ENCODE results near the gene TCF25. TPM values are rescaled to one million over a fixed set of nuclear protein-coding genes. Genes with fewer than 3 reads are reported as not detected.

Gene TCF25
- total and polyA plus RNA-seq, 10 donors: 113 to 412 (median 251) TPM

DNA sequence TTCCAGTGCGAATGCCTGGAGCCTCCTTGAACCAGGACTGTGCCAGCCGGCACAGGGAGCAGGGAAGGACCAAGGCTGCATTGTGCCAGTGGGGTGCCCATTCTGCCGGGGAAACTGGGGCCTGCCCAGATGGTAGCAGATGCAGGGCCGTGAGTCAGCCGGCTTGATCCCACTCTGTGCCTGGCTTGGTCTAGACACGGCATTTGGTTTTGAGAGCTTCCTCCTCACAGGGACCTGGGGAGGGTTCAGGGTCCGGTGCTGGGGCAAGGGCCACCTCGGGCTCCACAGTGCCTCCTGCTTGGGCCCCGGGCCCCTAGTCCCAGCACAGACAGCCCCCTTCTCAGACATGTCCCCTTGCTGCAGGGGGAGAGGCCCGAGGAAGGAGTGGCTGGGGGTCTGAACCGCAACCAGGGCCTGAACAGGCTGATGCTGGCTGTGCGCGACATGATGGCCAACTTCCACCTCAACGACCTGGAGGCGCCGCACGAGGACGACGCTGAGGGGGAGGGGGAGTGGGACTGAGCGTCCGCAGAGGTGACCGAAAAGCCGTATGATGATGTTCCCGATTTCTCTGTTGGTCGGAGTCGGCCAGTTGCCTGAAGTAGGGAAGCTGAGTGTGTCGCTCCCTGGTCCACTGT lies 37.4 kb downstream of the TCF25 start:
- no peaks in the 10 kb centered on the region for H3K9me3 ChIP-seq
- H3K36me3 ChIP-seq: peaks cover 0 to 79% (median 42%) of the 10 kb centered on the region in 6 donors
- TF ChIP-seq POLR2A (IDR thresholded peaks at IDR 0.05) (no peak), POLR2AphosphoS5 (IDR thresholded peaks at IDR 0.05) (no peak)
- TF ChIP-seq, protein P1, sequence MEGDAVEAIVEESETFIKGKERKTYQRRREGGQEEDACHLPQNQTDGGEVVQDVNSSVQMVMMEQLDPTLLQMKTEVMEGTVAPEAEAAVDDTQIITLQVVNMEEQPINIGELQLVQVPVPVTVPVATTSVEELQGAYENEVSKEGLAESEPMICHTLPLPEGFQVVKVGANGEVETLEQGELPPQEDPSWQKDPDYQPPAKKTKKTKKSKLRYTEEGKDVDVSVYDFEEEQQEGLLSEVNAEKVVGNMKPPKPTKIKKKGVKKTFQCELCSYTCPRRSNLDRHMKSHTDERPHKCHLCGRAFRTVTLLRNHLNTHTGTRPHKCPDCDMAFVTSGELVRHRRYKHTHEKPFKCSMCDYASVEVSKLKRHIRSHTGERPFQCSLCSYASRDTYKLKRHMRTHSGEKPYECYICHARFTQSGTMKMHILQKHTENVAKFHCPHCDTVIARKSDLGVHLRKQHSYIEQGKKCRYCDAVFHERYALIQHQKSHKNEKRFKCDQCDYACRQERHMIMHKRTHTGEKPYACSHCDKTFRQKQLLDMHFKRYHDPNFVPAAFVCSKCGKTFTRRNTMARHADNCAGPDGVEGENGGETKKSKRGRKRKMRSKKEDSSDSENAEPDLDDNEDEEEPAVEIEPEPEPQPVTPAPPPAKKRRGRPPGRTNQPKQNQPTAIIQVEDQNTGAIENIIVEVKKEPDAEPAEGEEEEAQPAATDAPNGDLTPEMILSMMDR (IDR thresholded peaks at IDR 0.05 in 8 of 11, conservative IDR thresholded peaks at IDR 0.05 in 3 of 11): no peak
- H3K4me3 ChIP-seq: no peak overlapping the region
- DNase-seq: no peak
- peak overlapping the region in 2 of 8 donors; percentile 20 to 36 for H3K27ac ChIP-seq
- H3K4me1 ChIP-seq: peaks cover 0 to 11% (median 9%) of the 10 kb centered on the region in 6 donors
- WGBS, 5 donors: 92 to 97% (median 93%) methylated on average over 20 to 27 of the region's 27 CpGs
- intact Hi-C loops (cut with DNase I; ENCODE audit: low total_unique reads): no loop called here
- H3K27me3 ChIP-seq (replicated peaks in 1 of 7): no peaks in the 10 kb centered on the region

- TF ChIP-seq POLR2AphosphoS5 (IDR thresholded peaks at IDR 0.05) (peak in 2 of 3 donors; percentile 41 to 74), POLR2A (IDR thresholded peaks at IDR 0.05) (no peak)
- H3K9me3 ChIP-seq: no peaks in the 10 kb centered on the region
- H3K27me3 ChIP-seq (replicated peaks in 1 of 7): no peaks in the 10 kb centered on the region
- H3K4me3 ChIP-seq: no peak overlapping the region
- H3K36me3 ChIP-seq: peaks cover 0 to 74% (median 37%) of the 10 kb centered on the region in 6 donors
- no peak for DNase-seq
- H3K27ac ChIP-seq: no peak overlapping the region
- H3K4me1 ChIP-seq: peaks cover 0 to 11% (median 9%) of the 10 kb centered on the region in 6 donors
- intact Hi-C loops (cut with DNase I; ENCODE audit: low total_unique reads): no loop called here
- WGBS, 5 donors: 89 to 96% (median 91%) methylated on average over 11 to 14 of the region's 14 CpGs
Observed at GRCh38 chr16:89911375-89911774, 38.0 kb downstream of the TCF25 start.

DNA sequence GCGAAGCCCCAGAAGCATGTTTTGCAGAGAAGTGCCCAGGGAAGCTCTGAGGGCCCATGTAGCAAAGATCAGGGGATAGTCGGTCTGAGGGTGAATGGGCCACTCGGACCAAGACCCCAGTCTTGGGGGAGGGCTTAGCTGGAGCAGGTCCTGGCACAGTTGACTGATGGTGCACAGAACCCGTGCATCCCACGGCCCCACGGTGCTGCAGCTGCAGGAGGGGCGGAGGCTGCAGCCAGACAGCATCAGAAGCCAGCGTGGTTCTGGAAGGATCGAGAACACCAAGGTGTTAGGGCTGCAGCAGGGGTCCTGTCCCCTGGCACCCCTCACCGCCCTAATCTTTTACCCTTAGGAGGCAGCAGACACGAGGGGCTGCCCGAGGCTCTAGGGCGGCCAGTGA lies 38.8 kb downstream of the TCF25 start:
- no peak for TF ChIP-seq POLR2AphosphoS5 (IDR thresholded peaks at IDR 0.05)
- TF ChIP-seq, protein P1 (IDR thresholded peaks at IDR 0.05 in 8 of 11, conservative IDR thresholded peaks at IDR 0.05 in 3 of 11): no peak
- TF ChIP-seq POLR2A (IDR thresholded peaks at IDR 0.05): no peak
- H3K4me1 ChIP-seq: peaks cover 0 to 13% (median 11%) of the 10 kb centered on the region in 6 donors
- no peak for DNase-seq
- H3K4me3 ChIP-seq: no peak overlapping the region
- H3K9me3 ChIP-seq: no peaks in the 10 kb centered on the region
- H3K27me3 ChIP-seq (replicated peaks in 1 of 7): peaks cover 0 to under 1% (median 0%) of the 10 kb centered on the region in 7 donors
- H3K36me3 ChIP-seq: peaks cover 0 to 66% (median 29%) of the 10 kb centered on the region in 6 donors
- 78 to 95% (median 90%) methylated on average over 9 to 13 of the region's 13 CpGs for WGBS, 5 donors
- intact Hi-C loops (cut with DNase I; ENCODE audit: low total_unique reads): no loop called here
- H3K27ac ChIP-seq: no peak overlapping the region

DNA sequence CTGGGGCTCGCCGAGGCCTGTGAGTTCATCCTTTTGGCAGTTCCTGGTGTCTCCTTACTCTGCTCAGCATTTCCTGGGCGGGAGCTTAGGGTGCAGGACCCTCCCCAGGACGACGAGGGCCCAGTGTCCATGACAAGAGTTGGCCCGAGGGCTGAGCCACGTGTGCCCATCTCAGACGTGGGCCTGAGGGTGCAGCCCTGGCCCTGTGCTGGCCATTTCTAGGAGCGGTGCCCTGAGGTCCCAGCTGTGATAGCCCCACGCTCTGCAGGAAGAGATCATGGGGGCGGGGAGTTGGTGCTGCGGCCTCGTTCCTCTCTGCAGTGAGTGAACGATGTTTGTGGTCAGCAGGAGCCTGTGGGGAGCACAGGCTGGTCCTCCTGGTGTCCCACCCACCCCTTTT lies 39.2 kb downstream of the TCF25 start:
- intact Hi-C loops (cut with DNase I; ENCODE audit: low total_unique reads): no loop called here
- H3K36me3 ChIP-seq: peaks cover 0 to 61% (median 29%) of the 10 kb centered on the region in 6 donors
- WGBS, 5 donors: 75 to 87% (median 78%) methylated on average over 12 to 14 of the region's 14 CpGs
- H3K27me3 ChIP-seq (replicated peaks in 1 of 7): peaks cover 0 to 5% (median 0%) of the 10 kb centered on the region in 7 donors
- no peak overlapping the region for H3K27ac ChIP-seq
- peaks cover 3 to 18% (median 16%) of the 10 kb centered on the region in 6 donors for H3K4me1 ChIP-seq
- H3K9me3 ChIP-seq: no peaks in the 10 kb centered on the region
- no peak overlapping the region for H3K4me3 ChIP-seq
- TF ChIP-seq, protein P1 (IDR thresholded peaks at IDR 0.05 in 8 of 11, conservative IDR thresholded peaks at IDR 0.05 in 3 of 11): no peak
- TF ChIP-seq POLR2A (IDR thresholded peaks at IDR 0.05): no peak
- TF ChIP-seq POLR2AphosphoS5 (IDR thresholded peaks at IDR 0.05): peak in 2 of 3 donors; percentile 17 to 70
- no peak for DNase-seq

Measured in spleen (tissue), 11 donors.